ENCODE results near the gene PDE6G.

Gene PDE6G

DNA sequence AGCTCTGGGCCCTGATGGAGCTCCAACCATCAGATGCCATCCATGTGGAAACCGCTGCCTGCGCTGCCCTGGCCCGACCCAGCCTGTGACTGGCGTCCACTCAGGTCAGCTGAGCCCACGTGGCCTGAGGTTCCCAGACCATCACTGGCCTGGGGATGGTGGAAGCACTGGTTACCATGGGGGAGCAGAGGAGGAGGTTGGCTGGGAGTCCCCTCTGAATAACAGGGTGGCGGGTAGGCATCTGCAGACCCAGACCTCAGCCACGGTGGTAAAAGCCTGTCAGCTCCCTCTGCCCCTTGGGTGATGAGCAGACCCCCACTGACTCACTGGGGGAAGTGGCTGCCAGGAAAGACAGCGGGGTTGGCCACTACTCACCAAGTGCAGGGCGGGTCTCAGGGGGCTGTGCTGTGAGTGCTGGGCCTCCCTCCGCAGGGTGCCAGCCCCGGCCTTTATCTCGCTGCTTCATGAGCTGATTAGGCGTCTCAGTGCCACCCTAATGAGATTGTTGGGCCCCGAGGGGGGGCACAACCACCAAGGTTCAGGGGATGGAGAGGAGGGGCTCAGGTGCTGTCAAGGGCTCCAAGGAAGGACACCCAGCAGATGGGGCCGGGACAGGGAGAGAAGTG is at the start of gene PDE6G:
TSS of gene PDE6G (minus strand) at position 425 of the 626 bp plus-strand sequence. CDS start 3,237 bp downstream, outside the sequence.
- no peak for DNase-seq

DNA sequence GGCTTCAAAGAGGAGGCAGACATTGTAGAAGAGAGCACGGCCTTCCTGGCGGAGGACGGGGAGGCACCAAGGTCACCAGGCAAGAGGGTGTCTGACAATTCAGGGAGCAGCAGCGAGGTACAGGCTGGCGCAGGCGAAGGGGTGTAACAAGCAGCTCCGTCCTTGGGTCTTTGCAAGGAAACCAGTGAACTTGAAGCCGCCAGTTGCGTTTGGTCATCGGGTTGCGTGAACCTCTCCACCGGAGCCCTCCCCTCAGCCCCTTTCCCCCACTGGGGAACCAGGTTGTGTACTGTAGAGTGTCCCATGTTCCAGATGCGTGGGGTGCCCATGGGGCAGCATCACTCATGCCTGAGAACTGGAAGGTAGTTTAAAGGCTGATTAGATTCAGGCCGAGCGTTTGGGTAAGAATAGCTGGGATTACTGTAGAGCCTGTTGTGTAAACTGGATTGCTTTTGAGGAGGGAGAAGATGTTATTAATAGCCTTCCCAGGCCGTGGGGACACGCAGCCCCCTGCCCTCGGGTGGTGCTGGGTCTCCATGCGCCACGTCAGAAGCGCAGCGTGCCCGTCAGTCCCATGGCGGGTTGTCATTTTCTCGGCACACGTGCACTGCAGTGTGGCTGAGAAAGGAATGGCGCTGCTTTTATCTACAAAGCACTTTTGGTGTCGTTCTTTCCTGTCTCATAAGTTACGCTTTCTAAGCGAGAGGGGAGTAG is 49.3 kb upstream of the PDE6G start:
- DNase-seq = no peak

DNA sequence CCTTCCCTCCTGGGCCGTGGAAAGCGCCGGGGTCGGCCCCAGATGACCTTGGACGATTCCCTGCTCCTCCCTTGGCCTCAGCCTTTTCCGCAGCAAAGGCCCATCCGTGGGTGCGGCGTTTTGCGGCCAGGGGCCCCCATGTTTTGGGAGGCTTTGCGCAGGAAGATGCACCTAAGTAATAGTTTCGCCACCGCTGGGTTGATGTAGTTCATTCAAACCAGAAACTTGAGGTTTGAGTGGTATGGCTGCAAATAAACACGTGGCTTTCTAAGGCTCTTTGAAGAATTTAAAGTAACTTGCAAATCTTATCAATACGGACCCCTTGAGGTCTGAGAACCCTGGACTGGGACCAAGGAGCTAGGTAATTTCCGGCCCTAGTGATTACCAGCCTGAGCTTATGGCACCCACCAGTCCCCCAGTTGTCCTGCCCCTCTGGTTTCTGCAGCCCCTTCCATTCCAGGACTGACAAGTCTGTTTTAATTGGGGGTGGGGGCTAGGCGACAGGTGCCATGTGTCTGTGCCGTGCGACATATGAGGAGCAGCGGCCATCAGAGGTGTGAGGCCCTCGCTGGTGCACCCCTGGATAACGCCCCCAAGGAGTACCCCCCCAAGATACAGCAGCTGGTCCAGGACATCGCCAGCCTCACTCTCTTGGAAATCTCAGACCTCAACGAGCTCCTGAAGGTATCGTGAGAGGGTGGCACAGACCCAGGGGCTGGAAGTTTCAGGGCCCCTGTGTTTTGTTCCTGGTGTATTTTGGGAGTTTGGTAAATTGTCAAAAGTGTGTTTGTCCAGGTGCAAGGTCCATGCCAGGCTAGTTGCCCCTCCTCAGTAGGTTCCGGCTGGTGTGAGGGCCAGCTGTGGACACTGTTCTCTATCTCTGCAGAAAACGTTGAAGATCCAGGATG is 47.7 kb upstream of the PDE6G start:
- DNase-seq = no peak

DNA sequence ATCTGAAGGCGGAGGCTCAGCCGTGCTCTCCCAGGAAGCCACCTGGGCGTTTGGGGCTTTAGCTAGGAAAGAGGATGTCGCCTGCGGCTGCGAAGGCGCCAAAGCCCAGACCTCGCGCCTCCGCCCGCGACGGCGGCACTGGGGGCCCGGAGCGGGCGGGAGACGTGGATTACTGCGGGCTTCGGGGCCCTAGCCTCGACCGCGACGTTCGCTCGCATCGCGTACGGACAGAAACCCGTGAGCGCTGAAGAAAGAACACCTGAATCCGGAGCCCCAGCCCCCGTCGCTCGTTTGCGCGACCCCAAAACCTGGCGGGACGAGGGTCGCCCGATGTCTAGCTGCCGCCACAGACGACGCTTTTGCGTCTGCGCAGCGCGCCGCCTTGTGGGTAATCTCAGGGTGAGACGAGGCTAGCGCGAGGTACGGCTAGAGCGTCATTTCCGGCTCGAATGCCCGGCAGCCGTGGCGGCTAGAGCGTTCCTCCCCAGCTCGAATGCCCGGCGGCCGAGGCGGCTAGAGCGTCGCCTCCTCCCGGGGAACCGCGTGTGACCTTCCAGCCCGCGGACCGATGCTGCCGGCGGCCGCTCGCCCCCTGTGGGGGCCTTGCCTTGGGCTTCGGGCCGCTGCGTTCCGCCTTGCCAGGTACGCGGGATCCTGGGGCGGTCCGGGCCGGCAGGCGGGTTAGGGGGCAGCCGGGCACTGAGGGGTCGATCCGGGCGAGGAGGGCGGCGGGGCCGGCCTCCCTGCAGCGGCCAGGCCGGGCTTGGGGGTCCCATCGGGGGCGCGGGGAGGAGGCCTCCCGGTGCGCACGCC is 46.8 kb upstream of the PDE6G start, which contains the start of gene MRPL12:
TSS of gene MRPL12 (plus strand) at position 434 of the 813 bp plus-strand sequence. CDS start at position 569, 135 bp downstream.
- DNase-seq = peak; percentile 63

DNA sequence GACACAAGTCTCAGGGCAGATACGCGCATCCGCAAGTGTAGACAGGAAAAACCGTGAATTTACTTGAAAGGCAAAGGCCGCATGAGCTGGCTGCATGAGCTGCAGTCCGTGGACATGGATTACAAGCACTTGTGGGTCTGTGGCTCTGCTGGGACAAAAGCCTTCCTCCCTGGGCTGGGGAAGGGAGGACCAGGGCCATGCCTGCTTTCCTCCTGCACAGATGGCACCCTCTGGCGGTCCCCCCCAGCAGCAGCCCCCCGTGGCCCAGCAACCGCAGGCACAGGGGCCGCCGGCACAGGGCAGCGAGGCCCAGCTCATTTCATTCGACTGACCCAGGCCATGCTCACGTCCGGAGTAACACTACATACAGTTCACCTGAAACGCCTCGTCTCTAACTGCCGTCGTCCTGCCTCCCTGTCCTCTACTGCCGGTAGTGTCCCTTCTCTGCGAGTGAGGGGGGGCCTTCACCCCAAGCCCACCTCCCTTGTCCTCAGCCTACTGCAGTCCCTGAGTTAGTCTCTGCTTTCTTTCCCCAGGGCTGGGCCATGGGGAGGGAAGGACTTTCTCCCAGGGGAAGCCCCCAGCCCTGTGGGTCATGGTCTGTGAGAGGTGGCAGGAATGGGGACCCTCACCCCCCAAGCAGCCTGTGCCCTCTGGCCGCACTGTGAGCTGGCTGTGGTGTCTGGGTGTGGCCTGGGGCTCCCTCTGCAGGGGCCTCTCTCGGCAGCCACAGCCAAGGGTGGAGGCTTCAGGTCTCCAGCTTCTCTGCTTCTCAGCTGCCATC is 45.1 kb upstream of the PDE6G start:
- DNase-seq = no peak

DNA sequence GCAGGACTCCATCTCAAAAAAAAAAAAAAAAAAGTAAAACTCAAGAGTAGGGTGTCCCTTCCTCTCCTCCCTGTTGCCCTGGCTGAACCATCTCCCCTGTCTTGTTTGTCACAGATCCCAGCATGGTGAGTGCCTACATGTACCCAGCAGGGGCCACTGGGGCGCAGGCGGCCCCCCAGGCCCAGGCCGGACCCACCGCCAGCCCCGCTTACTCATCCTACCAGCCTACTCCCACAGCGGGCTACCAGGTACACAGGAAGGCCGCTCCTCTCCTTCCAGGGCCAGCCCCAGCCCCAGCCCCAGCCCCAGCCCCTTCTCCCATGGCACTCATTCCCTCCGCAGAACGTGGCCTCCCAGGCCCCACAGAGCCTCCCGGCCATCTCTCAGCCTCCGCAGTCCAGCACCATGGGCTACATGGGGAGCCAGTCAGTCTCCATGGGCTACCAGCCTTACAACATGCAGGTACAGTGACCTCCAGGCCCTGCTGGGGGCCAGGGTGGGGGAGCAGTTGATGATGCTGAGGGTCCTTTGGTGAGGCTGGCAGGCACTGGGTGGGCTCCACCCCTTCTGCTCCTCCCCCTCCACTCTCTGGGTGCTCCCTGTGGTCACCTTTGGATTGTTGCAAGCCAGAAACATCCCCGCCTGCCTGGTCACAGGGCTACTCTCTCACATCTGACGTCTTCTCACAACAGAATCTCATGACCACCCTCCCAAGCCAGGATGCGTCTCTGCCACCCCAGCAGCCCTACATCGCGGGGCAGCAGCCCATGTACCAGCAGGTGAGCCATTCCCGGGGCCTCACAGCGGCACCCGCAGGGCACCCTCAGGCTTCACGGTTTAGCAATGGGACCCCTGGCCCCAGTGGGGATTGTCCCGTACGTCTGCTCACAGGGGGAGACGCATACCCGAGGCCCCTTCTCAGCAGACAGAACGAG is 44.3 kb upstream of the PDE6G start:
- DNase-seq = no peak

DNA sequence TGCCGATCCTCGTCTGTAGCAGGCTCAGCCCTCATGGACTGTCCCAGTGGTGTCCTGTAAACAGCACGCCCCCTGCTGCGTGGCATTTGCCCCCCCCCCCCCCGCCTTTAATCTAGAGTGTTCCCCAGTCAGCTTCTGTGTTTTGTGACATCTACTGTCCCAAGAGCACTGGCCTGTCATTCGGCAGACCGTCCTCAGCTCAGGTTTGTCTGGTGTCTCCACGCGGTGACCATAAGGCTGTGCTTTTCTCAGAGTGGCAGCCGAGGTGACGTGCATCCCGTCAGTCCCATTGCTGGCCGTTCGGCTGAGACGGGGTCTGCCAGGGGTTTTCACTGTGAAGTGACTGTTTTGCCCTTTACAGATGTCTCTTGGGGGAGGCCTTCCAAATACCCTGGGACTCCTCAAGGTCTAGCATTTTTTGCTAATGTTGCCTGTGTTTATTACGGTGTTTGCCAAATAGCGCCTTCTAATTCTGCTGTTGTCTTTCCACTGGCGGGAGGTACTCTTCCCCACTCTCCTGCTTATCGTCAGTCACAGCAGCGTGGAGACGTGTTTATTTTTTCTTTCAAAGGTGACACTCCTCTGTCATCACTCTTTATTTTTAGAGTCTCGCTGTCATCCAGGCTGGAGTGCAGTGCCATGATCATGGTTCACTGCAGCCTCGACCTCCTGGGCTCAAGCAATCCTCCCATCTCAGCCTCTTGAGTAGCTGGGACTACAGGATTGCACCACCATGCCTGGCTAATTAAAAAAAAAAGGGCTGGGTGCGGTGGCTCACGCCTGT is 41.1 kb upstream of the PDE6G start:
- no peak for DNase-seq

DNA sequence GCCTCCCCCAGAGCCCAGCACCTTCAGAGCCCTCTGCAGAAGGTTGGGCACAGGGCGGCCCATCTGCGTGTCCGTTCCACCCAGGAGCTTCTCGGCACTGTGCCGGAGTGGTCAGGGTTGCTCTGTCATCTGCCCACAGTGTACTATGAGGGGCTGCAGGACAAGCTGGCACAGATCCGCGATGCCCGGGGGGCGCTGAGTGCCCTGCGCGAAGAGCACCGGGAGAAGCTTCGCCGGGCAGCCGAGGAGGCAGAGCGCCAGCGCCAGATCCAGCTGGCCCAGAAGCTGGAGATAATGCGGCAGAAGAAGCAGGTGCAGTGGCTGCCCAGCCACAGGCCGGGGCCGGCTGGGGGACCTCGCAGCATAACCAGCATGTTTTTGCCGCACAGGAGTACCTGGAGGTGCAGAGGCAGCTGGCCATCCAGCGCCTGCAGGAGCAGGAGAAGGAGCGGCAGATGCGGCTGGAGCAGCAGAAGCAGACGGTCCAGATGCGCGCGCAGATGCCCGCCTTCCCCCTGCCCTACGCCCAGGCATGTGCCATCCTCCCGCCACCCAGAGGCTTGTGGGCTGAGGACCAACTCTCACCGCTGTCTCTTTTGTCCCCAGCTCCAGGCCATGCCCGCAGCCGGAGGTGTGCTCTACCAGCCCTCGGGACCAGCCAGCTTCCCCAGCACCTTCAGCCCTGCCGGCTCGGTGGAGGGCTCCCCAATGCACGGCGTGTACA is 40.0 kb upstream of the PDE6G start:
- DNase-seq = no peak

DNA sequence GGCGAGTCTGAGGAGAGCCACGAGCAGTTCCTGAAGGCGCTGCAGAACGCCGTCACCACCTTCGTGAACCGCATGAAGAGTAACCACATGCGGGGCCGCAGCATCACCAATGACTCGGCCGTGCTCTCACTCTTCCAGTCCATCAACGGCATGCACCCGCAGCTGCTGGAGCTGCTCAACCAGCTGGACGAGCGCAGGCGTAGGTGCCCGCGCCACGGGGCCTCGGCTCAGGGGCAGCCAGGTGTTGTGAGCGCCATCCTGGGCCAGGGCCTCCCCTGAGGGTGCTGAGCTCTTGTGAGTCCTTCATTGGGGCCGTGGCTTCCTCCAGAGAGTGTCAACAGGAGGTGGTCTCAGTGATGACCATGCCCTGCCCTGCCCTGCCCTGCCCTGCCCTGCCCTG is 39.5 kb upstream of the PDE6G start:
- DNase-seq = no peak

DNA sequence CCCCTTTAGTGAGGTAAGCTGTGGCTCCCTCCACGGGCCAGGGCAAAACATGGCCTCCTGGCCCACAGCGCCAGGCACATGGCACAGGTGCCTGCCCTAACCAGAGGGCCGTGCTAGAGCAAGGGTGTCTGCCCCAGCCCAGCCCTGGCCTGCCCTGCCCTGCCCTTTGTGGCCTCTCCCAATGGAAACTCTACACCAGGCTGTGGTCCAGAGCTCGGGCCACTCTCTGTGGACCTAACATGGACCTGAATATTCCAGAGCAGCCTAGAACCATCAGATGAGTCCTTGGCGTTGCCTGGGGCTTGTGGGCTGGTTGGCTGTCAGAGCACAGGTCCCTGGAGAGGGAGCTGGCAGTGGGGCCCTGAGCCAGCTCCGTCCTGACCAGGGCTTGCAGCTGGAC is 38.9 kb upstream of the PDE6G start:
- no peak for DNase-seq

DNA sequence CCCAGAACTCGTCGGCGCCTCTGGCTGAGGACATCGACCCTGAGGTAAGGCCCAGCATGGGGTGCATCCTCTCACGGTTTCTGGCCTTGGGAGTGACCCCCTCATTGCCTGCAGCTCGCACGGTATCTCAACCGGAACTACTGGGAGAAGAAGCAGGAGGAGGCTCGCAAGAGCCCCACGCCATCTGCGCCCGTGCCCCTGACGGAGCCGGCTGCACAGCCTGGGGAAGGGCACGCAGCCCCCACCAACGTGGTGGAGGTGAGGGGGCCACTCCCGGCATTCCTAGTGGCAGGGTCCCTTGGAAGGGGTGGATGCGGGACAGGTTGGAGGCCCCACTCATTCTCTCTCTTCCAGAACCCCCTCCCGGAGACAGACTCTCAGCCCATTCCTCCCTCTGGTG is 38.5 kb upstream of the PDE6G start:
- DNase-seq = no peak

DNA sequence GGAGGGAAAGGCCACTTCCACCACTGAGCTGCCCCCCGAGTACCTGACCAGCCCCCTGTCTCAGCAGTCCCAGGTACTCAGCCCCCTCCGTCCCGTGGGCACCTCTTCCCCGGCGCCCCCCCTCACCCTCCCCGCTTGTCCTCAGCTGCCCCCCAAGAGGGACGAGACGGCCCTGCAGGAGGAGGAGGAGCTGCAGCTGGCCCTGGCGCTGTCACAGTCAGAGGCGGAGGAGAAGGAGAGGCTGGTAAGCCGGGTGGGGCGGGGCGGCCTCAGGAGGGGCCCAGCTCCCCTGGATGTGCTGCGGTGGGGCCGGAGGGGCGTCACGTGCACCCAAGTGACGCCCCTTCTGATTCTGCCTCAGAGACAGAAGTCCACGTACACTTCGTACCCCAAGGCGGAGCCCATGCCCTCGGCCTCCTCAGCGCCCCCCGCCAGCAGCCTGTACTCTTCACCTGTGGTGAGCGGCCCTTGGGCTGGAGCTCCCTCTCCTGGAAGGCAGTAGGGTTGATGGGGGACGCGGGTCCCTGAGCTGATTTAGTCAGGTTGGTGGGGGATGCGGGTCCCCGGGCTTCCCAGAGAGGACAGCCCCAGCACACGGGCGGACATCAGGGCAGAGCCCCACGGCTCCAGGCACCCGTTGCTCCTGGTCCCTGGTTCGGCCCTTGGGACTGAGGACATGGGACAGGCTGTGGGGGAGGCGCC is 37.3 kb upstream of the PDE6G start:
- DNase-seq = no peak

DNA sequence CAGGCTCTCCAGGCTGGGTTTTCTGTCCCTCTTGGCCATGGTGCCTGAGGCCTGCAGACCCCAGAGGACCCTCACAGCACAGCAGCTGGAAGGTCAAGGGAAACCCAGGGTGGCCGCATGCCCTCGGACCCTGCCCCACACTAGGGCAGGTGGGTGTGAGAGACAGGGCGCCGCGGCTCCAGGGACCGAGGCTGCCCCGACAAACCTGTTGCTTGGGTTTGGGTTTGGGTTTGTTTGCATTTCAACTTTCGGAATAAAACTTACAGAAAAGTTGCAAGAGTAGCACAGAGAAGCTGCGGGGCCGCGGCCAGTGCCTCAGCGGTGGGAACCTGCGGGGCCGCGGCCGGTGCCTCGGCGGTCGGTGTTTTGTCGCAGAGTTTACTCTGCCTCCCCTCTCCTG is 35.3 kb upstream of the PDE6G start:
- DNase-seq = no peak

DNA sequence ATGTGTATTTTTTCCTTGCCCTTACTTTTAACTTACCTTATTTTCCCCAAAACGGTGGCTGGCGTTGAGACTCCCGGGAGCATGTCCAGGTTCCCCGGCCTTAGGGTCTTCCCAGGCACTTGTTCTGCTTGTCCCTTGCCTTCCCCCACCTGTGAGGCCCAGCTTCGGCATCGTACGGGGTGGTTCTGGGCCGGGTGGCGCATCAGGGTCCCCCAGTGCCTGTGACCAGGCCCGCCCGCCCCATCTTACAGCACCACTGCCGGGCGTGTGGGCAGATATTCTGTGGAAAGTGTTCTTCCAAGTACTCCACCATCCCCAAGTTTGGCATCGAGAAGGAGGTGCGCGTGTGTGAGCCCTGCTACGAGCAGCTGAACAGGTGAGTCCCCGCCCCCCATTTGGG is 34.9 kb upstream of the PDE6G start:
- no peak for DNase-seq

DNA sequence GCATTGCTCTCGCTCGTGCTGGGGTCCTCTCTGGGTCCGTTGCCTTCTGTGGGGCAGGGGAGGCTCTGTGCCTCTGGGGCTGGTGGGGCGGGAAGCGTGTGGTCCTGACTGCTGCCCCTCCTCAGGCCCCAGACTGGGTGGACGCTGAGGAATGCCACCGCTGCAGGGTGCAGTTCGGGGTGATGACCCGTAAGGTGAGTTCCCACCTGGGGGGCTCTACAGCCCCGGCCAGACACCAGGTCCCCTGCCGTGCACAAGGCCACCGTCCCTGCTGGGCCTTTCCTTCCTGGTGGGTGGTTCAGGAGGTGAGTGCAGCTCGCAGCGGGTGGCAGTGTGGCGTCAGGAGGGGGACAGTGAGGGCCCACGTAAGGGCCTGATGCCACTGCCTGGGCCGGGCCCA is 34.2 kb upstream of the PDE6G start:
- no peak for DNase-seq

DNA sequence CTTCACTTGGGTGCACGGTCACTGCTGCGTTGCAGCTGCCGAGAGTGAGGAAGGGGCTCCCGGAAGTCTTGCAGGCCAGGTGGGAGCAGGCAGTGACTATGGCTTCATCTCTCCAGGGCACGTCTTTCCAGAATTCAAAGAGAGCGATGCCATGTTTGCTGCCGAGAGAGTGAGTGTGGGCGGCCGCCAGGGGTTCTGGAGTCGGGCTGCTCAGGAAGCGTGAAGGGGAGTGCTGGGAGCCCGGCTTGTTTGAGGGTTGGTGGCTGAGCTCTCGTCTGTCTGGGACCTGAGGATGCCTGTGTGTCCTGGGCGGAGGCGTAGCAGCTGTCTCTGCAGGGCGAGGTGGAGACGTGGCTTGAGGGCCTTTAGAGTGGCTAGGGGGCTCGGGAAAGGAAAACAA is 33.7 kb upstream of the PDE6G start:
- DNase-seq = no peak

DNA sequence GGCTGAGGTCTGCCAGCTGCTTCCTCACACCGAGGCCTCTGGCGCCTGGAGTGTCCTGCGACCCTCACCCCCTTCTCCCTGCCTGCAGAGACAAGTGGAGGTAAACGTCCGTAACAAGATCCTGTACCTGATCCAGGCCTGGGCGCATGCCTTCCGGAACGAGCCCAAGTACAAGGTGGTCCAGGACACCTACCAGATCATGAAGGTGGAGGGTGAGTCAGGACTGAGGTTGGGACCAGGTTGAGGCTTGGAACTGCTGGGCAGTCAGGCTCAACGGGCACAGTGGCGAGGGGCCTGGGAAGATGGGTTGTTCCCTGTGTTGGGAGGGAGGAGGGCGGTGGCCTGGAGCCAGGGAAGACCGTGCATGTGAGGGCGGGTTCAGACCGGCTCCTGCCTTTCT is 32.3 kb upstream of the PDE6G start:
- no peak for DNase-seq

DNA sequence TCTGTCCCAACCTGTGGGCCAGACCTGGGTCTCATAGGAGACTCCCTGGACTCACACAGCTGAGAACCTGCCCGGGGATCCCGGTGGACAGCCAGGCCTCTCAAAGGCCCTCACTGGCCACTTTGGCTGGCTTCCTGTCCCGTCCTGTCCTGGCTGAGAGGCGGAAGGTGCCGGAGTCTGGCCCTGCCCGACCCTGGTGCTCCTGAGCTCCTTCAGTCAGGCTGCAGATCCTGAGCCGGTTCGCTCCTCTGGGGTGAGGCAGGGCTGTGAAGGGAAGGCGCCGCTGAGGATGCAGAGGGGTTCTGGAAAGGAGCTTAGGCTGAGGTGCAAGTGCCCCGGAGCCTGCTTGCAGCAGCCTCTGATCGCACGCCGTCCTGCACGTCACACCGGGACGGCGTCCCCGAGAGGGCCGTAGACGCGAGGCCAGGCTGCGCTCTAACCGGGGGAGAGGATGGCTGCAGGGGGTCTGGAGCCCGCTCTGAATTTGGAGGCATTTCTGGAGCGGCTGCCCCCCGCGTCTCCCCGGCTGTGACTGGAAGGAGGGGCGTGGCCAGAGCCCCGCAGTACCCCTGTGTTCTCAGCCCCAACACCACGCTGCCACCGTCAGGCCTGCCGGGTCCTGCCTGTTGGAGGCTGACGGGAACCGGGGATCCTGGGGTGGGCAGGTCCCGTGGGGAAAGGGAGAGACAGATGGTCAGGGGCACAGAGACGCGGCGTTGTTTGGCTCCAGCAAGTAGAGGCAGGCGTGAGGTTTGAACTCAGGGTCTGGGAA is 31.6 kb upstream of the PDE6G start:
- no peak for DNase-seq

Measured in DMS79 (cell line).